GM21515 (cell line): ENCODE data around the gene KRT14.
"Not testable (repeated sequence)": the region's sequence is repeated elsewhere in the genome, so short reads cannot be mapped to it uniquely, and the experiment has no call there.

Experiments
- ATAC-seq: cut with Tn5 transposase; IDR thresholded peaks from one replicate; pipeline ENCODE4 v1.9.1; 2021; ENCODE audit not compliant: unreplicated experiment

The KRT14 gene

DNA sequence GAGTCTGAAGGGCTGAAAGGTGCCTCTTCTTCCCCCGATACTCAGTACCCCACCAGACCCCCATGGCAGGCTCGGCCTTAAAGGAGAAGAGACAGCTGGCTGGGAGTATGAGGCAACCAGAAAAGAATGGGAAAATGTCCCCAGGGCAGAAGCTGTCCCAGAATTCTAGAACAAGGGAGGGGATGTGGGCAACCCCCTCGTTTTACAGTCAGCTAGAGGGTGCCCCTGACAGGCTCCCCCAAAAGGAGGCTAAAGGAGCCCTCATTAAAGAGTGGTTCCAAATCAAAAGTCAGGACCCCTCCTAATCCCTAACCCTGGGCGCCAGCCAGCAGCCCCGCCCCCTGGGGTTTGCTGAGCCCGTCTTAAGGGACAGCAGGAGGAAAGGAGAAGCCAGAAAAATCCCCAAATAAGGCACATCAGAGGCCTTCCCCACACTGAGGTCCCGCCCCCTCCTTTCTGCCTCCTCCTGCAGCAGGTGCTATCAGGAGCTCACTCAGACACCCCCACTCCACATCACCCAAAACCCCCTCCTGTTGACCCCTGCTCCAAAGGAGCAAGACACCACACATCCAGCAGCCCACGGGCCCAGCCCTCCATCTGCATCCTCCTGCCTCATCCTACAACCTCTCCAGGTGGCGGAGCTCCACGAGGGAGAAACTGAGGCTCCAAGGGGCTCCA, 36.6 kb upstream of the KRT14 start:
- not testable (repeated sequence) for ATAC-seq

DNA sequence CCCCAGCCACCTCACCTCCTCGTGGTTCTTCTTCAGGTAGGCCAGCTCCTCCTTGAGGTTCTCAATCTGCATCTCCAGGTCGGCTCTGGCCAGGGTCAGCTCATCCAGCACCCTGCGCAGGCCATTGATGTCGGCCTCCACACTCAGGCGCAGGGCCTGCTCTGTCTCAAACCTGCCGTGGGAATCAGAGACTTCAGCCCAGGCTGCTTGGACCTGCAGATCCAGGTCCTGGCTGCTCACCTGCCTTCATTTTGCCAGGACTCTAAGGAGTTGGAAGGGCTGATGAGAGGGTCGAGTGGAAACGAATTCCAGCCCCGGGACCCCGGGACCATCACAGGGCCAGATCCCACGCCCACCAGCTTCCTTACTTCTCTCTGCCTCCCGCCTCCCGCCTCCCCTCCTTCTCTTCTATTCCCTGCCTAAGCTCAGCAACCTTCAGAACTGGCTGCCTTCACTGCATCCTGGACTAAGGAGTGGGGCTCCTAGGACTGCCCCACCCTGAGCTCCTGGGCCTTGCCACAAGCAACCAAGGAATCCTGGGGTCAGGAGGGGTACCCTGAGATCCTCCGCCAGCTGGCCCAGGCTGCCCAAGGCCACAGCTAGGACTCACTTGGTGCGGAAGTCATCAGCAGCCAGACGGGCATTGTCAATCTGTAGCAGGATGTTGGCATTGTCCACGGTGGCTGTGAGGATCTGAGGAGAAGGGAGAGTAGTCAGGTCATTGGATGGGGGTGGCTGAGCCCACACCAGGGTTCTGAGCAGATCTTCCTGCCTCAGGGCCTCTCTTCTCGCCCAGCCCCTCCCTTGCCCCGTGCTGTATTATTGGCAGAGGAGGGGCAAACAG, 35.9 kb upstream of the KRT14 start:
- ATAC-seq: not testable (repeated sequence)

GRCh38 chr17:41621916-41622315, 35.2 kb upstream of the KRT14 start:
- ATAC-seq: no peak

DNA sequence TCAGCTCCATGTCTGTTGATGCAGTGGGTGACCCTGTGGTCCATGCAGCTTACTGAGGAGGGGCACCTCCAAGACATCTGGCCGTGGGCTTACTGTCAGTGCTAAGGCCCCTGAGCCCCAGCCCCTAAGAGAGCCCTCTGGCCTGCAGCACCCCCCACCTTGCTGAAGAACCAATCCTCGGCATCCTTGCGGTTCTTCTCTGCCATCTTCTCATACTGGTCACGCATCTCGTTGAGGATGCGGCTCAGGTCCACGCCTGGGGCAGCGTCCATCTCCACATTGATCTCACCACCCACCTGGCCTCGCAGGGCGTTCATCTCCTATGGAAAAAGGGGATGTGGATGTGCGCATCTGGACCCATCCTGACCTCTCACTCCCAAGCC, 34.7 kb upstream of the KRT14 start:
- ATAC-seq: not testable (repeated sequence)

- ATAC-seq: no peak
Measured at GRCh38 chr17:41620583-41621434, 34.1 kb upstream of the KRT14 start.

- ATAC-seq: not testable (repeated sequence)
Measured at GRCh38 chr17:41619927-41620582, 33.4 kb upstream of the KRT14 start.

- no peak for ATAC-seq
Measured at GRCh38 chr17:41619036-41619926, 32.6 kb upstream of the KRT14 start.

DNA sequence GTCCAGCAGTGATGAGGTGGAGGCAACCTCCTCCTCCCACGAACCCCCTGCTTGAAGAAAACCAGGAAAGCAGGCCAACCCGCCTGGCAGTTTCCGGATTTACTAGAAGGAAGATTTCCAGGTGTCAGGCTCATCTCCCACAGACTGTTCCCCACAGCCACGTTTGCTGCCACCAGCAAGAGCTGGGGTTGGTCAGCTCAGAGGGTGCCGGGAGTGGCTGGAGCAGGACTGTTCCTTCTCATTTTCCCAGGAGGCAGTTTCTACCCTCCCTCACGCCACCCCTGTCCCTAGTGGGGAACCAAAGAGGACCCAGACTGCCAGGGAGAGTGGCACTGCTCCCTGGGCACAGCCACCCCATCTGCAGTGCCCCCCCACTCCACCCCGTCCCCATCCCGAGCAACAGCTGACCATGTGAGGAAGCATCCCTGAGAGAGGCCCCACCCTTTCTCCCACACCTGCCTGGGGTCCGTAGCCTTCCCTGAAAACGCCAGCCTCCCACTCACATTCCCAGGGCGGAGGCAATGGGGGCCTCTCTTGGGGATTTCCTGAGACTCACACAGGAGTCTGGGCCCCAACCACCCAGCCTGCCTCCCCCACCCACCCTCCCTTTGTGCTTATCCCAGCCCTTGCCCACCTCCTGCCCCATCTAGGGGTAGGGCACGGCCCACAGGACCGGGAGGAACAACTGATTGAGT, 31.8 kb upstream of the KRT14 start:
- no peak for ATAC-seq

GRCh38 chr17:41617698-41618097, 31.0 kb upstream of the KRT14 start:
- no peak for ATAC-seq

GRCh38 chr17:41617136-41617535, 30.4 kb upstream of the KRT14 start:
- no peak for ATAC-seq

- ATAC-seq: not testable (repeated sequence)
Measured at GRCh38 chr17:41616486-41616885, 29.8 kb upstream of the KRT14 start.

DNA sequence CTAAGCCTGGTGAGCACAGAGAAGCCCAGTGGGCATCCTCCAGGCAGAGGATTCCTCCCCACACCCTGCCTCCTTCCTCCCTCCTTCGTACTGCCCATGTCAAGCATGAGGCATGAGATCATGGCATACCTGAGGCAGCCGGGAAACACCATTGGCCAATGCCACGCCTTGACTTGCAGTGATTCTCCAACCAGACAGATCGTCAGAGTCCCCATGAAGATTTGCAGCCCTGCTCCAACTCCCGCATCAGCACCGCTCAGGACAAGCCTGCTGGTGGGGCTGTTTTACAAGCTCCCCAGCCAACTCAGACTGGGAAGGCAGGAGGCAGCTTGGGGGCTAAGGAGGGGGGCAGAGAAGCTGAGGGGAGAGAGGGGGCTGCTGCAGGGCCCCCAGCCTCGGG, 28.8 kb upstream of the KRT14 start:
- no peak for ATAC-seq

DNA sequence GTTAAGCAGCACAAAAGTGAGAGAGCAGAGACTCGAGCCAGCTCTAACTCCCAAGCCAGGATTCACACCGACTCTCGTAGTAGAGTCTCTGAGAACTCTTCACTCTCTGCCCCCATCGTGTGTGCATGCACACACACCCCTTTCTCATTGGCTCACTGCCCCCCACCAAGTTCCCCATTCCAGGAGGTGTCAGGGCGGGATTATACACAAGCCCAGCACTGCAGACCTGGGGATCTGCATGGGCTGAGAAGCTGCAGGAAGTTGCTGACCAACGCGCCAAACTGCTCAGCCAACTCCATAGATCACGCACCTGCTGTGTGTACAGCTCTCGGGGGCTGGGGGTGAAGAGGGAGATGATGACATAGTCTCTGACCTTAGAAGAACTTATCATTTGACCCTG, 28.1 kb upstream of the KRT14 start:
- not testable (repeated sequence) for ATAC-seq

- no peak for ATAC-seq
Measured at GRCh38 chr17:41614098-41614497, 27.4 kb upstream of the KRT14 start.

DNA sequence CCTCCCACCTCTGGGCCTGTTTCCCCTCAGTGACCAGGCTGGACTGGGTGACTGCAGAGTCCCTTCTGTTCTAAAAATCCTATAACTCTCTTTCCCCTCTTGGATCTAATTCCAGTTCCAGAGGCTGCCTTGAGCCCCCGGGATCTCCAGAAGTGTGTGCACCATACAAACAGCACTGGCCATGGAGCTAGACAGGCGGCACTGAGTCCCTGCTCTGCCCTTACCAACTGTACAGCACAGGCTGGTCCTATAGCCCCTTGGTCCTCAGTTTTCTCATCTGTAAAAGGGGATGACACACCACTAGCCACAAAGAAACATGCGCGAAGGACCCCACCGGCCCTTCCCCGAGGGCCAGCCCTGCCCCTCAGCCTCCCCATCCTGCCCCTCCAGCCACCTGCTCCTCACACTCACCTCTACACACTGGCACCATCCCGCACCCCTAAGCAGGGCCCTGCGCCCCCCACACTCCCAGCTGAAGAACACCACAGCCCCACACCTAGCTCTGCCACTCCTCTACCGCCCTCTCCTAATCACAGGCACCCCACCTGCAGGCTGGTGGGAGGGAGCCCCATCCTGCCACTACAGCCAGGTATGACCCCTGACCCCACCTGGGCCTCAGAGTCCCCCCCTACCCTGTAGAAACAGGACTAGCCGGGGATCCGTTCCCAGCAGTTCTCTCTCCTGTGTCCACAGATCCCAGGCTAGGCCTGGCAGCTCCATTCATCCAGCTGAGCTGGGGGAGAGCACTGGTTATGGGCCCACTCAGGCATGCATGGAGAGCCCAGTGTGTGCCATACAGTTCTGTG, 26.8 kb upstream of the KRT14 start:
- ATAC-seq: no peak

DNA sequence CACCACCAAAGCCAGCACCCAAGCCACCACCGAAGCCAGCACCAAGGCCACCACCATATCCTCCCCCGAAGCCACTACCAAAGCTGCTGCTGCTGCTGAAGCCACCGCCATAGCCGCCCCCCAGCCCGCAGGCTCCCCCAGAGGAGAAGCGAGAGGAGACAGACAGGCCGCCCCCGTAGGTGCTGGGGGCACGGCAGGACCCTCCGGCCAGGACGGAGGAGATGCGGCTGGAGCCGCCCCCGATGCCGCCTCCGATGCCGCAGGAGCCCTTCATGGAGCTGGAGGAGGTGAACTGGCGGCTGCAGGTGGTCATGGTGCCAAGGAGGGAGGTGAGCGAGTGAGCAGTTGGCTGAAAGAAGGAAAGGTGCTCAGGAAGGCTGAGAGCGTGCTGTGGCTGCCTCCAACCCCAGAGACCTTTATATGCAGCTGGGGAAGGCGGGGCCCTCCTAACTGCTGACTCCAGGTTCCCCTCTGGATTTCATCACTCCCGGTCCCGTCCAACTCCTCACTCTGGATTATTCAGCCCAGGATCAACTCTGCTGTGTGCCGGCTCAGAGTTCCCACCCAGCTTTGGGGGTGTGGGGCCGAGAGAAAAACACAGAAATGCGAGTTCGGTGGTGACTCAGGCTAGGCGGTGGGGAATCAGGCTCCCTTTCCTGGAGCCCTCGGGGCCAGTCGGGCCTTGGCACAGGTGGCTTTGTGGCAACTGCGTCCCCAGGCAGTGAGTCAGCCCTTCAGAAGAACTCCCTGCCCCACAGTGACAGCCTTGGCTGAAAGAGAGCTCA, 25.9 kb upstream of the KRT14 start, which contains the start of gene KRT16:
Gene KRT16 (minus strand): TSS at position 392 of the 785 bp plus-strand sequence. CDS start 79 bp downstream, at position 313.
- not testable (repeated sequence) for ATAC-seq

DNA sequence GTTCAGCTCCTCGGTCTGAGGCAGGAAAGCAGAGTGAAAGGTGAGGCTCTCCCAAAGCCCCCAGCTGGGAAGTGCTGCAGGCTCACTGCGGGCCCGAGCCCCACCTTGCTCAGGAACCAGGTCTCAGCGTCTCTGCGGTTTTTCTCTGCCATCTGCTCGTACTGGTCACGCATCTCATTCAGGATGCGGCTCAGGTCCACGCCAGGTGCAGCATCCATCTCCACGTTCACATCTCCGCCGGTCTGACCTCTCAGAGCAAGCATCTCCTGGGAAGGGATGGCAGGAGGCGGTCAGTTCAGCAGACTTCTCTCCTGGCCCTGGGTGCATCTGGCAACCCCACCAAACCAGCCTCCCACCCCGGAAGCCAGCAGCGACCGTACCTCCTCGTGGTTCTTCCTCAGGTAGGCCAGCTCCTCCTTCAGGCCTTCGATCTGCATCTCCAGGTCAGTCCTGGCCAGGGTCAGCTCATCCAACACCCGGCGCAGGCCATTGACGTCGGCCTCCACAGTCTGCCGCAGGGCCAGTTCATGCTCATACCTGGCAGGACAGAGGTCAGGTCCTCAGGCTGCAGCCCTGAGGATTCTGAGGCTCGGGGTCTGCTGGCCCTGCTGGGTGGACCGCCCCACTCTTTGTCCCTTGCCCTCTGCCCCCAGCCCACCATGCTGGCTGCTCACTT, 24.4 kb upstream of the KRT14 start:
- ATAC-seq: no peak
